Measurements from ENCODE around the gene DPT.

The DPT gene

GRCh38 chr1:168717906-168718891, 10.8 kb downstream of the DPT start:
- TF ChIP-seq CTCF (IDR thresholded peaks at IDR 0.05; ENCODE audit: low read depth, low read length), result no peak
- DNase-seq (ENCODE audit: extremely low read depth, low read depth), result no peak

GRCh38 chr1:168714012-168714411, 15.0 kb downstream of the DPT start:
- no peak for TF ChIP-seq CTCF (IDR thresholded peaks at IDR 0.05; ENCODE audit: low read depth, low read length)
- no peak for DNase-seq (ENCODE audit: extremely low read depth, low read depth)

- no peak for TF ChIP-seq CTCF (IDR thresholded peaks at IDR 0.05; ENCODE audit: low read depth, low read length)
- DNase-seq (ENCODE audit: extremely low read depth, low read depth), result peak; percentile 67
Measured at GRCh38 chr1:168709405-168710363, 19.3 kb downstream of the DPT start.

GRCh38 chr1:168708698-168709404, 20.2 kb downstream of the DPT start:
- TF ChIP-seq CTCF (IDR thresholded peaks at IDR 0.05; ENCODE audit: low read depth, low read length), result no peak
- DNase-seq (ENCODE audit: extremely low read depth, low read depth), result no peak

GRCh38 chr1:168706391-168706992, 22.5 kb downstream of the DPT start:
- DNase-seq (ENCODE audit: extremely low read depth, low read depth), result no peak
- TF ChIP-seq CTCF (IDR thresholded peaks at IDR 0.05; ENCODE audit: low read depth, low read length), result no peak

GRCh38 chr1:168700575-168701268, 28.3 kb downstream of the DPT start:
- TF ChIP-seq CTCF (IDR thresholded peaks at IDR 0.05; ENCODE audit: low read depth, low read length), result no peak
- no peak for DNase-seq (ENCODE audit: extremely low read depth, low read depth)

Measured in AG09319 (cell line).